SK-N-SH treated with all-trans-retinoic acid at 6 μM for 48 hours (cell line): ENCODE data around the gene TRPC1.
"Not testable (repeated sequence)": the region's sequence is repeated elsewhere in the genome, so short reads cannot be mapped to it uniquely, and the experiment has no call there.

Experiments
- CSRNP3 ChIP-seq: fragments of 250-450 bp; sonication (Bioruptor Pico); IDR thresholded peaks from 2 replicates; pipeline ENCODE4 v1.5.1; 2021; ENCODE audit warnings: mild to moderate bottlenecking, moderate library complexity
- ISL1 ChIP-seq: fragments of 250-450 bp; sonication (Bioruptor Pico); IDR thresholded peaks from 2 replicates; pipeline ENCODE4 v2.1.2; 2022; ENCODE audit warnings: mild to moderate bottlenecking, moderate library complexity
- PATZ1 ChIP-seq: fragments of 250-450 bp; sonication (Bioruptor Pico); IDR thresholded peaks from 2 replicates; pipeline ENCODE4 v1.8.0; 2020; ENCODE audit warnings: mild to moderate bottlenecking, moderate library complexity, borderline replicate concordance
- ZFP30 ChIP-seq: fragments of 450-650 bp; formaldehyde crosslinking; IDR thresholded peaks from 2 replicates; pipeline ENCODE4 v1.5.0; 2022; ENCODE audit warnings: mild to moderate bottlenecking, moderate library complexity
- ZNF70 ChIP-seq: fragments of 450-650 bp; formaldehyde crosslinking; IDR thresholded peaks from 2 replicates; pipeline ENCODE4 v1.5.0; 2020; ENCODE audit warnings: mild to moderate bottlenecking, moderate library complexity
- ZNF8 ChIP-seq: fragments of 450-650 bp; formaldehyde crosslinking; IDR thresholded peaks from 2 replicates; pipeline ENCODE4 v1.5.0; 2020; ENCODE audit warnings: mild to moderate bottlenecking, moderate library complexity

- not testable (repeated sequence) for TF ChIP-seq PATZ1, CSRNP3, ISL1, ZNF8, ZFP30, ZNF70 (CRISPR knock-in tag)
Measured at GRCh38 chr3:142750531-142750930, 26.7 kb downstream of the TRPC1 start.
